GM21381 (cell line): ENCODE results near the gene MYO1E.
"Not testable (repeated sequence)": the region's sequence is repeated elsewhere in the genome, so short reads cannot be mapped to it uniquely, and the experiment has no call there.

Experiments
- ATAC-seq: cut with Tn5 transposase; IDR thresholded peaks from one replicate; pipeline ENCODE4 v1.9.1; 2021; ENCODE audit warnings: mild to moderate bottlenecking, moderate library complexity; ENCODE audit not compliant: unreplicated experiment

Gene MYO1E

DNA sequence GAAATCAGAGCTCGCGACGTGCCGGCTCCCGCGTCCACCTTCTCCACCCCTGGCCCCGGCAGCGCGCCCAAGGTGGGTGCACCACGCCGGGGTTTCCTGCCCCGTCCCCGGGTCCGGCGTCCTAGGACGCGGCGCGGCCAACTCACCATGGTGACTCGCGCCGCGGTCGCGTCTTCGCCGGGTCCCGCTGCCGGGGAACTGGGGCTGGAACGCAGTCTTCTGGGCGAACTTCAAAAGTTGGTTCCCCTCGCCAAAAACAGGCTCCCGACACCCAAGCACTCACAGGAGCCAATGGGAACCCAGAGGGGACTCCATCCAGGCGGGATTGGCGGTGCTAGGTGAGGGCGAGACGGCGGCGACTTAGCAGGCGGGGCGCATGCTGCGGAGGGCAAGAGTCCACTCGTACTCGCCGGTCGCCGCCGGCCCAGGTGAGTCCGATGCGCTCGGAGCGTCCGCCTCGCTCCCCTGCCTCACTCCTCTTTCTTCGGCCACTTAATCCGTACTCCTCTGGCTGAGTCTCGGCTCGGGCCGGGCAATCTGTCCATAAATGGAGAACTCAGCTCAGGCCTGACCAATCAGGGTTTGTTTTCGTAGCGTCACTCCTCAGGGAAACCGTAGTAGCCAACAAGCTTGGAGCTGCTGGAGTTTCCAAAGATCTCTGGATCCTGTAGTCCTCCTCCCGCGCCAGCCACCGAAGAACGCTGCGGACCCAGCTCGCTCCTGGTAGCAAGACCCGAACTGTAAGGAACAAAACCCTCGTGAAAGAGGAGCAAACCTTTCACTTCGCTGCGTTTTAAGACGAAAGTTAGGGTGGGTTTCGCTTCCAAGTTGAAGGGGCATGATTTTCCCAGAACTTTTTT lies at the start of gene MYO1E:
Gene MYO1E (minus strand): TSS at position 520 of the 860 bp plus-strand sequence. CDS start 371 bp downstream, at position 149.
- ATAC-seq, result peak; percentile 51

DNA sequence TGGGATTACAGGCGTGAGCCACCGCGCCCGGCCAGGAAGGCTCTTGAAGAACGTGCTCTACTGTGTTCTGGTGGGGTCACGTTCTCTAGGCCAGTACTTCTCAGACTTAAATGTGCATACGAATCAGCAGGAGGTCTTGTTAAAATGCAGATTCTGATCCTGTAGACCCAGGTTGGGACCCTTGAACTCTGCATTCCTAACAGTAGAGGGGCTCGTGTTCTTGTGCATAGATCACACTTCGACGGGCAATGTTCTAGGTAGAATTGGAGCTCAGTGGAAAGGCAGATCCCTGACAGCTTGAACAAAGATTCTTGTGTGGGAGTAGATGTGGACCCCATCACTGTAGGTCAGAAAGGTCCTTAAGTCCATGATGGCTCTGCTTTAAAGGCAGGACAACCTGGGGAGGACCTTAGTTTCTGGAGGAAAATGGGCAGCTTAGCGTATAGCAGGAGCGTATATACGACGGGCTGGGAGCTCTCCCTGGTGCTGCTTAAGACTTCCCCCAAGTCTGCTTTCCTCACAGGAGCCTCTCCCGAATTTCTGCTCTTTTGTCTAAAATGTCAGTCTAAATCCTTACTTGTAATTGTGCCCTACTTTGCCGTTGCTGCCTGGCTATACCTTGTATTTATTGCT lies 48.4 kb upstream of the MYO1E start:
- ATAC-seq, result no peak

DNA sequence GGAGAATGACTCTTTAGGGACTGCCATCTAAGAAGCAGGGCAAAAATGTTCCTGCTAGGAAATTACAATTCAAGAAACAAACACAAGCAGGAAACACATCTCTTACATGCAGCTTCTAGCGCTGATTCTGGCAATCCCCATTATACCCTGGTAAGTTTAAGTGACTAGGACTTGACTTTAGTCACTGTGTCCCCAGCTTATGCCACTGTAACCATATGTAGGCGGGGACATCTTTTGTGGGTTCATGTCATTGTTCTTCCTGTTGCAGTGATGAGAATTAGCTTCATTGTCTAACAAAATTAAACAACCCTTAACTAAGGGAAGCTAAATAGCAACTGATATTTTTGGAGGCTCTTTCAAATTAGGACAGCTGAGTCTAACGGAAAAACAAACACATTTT lies 47.4 kb upstream of the MYO1E start:
- no peak for ATAC-seq

DNA sequence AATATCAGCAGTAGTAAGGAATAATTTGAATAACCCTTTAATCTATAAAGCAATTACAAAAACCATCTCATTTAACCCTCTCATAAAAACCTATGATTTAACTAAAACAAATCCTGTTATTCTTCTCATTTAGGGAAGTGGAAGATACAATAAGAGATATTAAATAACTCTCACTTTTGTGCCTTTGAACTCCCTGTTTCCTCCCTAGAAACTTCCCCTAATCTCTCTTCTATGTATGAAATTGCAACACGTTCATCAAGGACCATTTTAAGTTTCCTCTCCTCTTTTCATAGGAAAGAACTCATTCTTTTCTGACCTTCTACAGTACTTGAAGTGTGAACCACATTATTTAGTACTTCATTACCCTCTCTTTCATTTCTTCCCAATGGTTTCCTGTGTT lies 46.5 kb upstream of the MYO1E start:
- no peak for ATAC-seq

DNA sequence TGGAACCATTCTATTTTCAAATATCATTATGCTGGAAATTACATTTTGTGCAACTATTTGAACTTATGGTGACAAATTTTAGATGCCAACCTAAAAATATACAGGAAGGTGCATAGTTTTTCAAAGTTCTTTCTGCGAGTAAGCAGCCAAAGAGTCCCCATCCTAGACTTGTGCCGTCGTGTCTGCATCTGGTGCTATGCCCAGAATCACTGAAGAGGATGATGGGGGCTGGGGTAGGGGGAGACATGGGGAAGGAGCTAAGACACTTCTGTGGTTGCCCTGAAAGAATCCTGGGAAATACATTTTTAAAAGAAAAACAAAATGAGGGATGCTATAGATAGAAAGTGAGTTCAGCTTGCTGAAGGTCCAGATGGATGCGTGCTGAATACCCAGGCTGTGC lies 44.1 kb upstream of the MYO1E start:
- no peak for ATAC-seq

DNA sequence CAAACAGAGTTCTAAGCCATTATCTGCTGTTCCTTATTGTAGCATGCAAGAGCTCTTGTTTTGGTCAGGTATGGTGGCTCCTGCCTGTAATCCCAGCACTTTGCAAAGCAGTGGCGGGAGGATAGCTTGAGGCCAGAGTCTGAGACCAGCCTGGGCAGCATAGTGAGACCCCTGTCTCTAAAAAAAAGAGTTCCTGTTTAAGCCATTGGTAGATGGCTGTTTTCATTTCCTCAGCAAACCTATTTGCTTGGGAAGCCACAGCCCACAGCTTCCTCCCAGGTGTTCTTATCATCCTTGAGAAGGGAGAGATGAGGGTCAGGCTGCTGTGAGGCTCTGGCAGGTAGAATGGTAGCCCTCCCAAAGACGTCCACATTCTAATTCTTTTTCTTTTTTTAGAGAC lies 40.9 kb upstream of the MYO1E start:
- no peak for ATAC-seq

DNA sequence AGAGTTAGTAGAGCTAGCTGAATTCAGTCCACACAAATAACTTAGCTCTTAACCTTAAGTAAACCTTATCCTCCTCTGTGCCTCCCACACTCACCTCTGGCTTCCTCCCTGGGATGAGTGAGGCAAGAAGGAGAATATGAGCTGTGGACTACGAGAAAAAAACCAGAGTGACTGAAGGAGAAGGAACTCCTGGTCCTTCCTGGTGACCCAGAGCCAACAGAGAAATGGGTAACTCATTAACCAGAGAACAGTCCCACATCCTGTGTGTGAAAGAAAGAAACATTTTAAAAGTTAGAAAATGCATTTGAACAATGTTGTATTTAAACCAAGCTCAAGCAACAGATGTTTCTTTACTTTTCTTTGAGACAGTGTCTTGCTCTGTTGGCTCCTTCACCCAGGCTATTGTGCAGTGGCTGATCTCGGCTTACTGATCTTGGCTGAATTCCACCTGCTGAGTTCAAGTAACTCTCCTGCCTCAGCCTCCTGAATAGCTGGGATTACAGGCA lies 37.8 kb upstream of the MYO1E start:
- ATAC-seq, result no peak

DNA sequence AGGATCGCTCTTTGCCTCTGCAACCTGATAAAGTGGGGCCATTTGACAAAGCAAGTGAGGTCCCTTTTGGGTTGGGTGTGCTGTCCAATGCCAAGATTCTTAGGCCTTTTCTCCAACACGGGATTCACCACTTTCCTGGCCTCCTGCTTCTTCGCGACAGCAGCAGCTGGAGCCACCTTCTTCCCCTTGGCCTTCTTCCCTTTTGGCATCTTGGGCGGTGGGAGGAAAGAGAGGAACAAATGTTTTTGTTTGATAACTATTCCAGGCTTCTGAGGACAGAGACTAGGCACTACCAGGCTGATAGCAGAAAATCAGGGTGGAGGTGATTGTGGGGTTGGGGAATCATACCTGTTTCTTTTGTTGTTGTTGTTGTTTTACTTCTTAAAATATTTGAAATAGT lies 35.3 kb upstream of the MYO1E start:
- no peak for ATAC-seq

DNA sequence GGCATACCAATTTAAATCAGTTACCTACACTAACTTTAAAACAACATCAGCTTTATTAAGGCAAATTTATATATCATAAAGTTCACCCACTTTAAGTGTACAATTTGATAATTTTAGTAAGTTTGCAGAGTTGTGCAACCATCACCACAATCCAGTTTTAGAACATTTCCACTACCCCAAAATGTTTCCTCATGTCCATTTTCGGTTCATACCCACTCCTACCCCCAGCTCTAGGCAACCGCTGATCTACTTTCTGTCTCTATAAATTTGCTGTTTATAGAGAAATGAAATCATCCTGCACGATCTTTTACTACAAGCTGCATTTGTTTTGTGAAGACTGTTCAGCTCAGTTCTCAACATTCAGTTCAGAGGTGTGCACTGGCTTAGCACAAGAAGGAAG lies 33.8 kb upstream of the MYO1E start:
- ATAC-seq, result peak; percentile 36

DNA sequence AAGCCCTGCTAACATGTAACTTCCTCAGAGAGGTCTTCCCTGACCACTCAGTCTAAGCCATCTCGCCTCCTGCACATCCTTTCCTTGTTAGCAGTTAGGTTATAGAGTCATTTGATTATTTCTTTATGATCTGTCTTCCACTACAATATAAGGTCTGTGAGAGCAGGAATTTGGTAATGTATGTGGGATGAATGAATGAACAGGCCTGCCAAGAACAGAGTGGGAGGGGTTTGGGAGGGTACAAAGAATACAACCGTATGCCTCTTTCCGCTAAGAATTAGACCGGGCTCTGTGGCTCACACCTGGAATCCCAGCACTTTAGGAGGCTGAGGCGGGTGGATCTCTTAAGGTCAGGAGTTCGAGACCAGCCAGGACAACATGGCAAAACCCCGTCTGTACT lies 32.4 kb upstream of the MYO1E start:
- no peak for ATAC-seq

DNA sequence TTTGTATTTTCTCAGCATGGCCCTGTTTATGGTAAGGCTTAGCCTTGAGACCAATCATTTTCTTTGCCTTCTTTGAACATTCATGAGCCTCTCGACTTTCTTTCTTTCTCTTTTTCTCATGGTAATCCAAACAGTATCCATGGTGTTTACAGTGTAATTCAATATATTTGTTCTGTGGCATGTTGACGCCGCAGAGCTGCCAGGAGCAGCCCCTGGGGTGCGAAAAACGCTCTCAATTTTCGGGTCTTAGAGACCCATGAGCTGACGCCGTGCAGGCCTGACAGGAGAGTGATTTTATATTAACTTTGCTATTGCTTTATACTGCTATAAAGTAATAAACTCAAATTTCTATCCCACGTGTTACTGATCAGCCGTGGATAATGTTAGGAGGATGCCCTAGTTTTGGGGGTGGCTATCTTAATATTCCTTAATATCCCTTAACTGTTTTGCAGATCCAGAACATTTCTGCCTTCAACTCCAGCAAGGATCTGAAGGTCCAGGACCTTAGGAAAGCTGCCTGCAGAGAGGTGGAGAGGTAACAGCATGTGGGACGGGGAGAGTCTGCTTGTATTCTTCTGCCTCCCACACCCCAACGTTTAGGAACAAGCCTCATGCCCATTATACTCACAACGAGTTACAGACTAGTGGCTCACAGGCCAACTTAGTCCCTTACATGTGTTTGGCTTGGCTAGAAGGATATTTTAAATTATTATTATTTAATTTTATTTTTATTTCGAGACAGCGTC lies 29.3 kb upstream of the MYO1E start:
- no peak for ATAC-seq

DNA sequence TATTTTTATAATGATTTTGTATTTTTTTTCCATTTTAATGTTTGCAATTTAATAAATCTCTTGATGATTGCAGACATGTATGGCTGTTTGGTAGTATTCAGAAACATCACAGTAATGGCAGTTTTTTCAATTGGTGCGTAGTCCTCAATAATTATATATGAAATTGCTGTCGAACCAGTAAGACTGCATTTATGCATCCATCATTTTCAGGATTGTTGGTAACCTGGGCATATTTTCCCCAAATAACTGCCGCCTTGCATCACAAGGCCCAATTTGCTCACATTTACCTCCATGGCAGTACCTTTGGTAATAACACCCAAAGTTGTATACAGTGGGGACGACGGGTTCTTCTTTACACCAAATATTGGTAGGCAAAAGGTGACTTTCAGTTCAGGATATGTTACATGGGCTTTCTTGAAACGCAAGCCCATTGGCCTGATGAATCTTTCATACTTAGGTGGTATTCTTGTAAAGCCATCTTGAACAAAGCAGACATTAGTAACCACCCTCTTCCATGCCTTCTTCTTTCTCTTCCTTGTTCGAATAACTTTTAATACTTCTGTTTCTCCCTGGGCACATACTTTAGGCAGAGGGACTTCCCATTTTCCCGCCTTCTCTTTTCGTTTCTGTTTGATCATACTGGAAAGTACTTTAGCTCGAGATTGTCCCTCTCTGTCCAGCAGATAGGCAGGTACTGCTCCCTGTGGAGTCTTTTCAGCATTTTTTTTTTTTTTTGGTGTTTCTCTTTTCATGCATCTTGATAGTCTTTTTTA lies 28.6 kb upstream of the MYO1E start:
- ATAC-seq, result not testable (repeated sequence)

DNA sequence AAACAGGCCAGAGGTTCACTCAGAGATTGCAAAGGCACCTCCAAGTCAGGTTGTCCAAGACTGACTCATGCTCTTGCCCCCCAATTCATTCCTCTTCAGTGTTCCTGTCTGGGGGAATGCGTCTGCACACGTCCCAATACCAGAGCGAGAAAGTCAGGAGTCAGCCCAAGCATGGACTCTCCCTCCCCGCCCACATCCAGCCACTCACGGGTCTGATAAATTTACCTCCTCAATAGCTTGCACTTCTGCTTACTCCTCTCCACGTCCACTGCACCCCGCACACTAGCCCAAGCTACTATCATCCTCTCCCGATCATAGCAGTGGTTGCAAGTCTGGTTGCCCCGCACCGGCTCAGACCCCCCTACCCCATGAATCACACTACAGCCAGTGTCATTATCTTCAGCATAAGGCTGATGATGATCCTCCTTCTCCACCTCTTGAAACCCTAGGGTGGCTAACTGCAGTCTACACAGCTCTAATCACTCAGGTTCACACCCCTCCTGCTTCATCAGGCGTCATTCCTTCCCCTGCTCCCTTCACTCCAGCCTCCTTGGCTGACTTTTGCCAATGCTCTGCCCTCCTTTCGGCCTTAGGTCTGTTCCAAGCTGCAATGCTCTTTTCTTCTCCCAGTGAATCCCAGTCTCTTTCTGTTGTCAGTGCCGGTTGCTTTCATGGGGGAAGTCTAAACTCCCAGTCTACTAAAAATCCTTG lies 27.6 kb upstream of the MYO1E start:
- peak; percentile 22 for ATAC-seq

DNA sequence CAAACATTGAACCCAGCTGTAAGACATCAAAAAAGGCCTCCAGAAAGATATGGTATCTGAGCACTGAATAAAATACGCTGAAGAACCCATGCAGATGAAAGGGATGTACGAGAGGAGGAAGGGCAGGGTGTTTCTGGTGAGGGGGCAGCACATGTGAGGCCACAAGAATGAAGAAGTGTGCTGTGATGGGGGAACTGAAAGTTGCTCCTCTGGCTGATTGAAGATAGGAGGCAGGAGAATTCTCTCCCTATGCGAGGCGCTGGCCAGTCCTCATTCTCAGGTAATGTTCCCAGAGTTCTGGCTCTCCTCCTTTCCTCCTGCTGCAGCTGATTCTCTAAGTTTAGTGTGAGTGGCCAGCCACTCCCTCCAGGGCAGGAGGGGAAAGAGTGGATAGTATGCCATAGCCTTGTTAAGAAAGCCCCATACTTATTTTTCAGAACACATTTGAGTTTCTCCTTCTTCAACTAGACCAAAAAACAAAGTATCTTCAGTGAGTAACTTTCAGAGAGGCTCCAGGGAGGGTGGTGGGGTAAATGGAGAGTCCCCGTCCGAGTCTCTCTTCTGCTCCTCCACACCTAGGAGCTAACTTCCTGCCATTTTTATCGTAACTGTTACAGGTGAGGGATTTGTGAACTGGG lies 26.9 kb upstream of the MYO1E start:
- peak; percentile 83 for ATAC-seq

DNA sequence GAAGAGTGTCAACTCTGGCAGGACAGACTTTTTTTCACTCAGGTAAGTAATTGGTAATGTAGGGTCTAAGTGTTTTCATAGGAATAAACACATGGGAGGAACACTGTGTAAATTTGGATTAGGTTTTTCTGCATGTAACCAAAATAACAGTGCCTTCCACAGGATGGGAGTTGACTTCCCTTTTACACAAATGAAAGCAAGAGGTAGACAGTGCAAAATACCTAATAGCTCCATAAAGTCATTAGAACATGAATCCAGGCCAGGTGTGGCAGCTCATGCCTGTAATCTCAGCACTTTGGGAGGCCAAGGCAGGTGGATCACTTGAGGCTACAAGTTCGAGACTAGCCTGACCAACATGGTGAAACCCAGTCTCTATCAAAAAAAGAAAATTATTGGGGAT lies 25.5 kb upstream of the MYO1E start:
- ATAC-seq, result no peak

DNA sequence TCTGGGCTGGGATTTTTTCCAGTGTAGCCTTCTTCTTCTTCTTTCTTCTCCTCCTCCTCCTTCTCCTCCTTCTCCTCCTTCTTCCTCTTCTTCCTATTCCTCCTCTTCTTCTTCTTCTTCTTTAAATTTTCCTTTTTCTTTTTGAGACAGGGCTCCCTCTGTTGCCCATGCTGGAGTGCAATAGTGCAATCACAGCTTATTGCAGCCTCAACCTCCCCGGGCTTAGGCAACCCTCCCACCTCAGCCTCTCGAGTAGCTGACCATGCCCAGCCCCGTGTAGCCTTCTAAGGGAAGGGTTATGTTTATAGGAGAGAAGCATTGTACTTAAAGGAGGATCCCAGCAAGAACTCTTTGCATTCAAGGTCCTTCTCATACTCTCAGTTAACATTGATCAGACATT lies 24.0 kb upstream of the MYO1E start:
- no peak for ATAC-seq

DNA sequence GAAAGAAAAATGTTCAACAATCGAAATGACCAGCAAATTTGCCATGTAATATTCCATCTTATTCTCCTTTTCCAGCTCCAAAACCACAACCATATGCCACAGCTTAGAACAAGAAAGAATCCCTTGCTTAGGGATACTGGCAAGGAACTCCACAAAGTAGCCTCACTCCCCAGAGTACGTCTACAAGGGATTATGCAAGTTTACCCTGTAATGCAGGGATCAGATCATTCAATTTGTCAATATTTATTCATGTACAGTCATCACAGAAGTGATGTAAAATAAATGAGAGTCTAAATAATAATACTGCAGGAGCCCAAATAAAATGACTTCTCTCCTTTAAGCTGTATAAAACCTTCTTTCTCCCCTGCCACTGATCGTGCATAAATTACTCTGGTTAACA lies 23.5 kb upstream of the MYO1E start:
- ATAC-seq, result no peak

DNA sequence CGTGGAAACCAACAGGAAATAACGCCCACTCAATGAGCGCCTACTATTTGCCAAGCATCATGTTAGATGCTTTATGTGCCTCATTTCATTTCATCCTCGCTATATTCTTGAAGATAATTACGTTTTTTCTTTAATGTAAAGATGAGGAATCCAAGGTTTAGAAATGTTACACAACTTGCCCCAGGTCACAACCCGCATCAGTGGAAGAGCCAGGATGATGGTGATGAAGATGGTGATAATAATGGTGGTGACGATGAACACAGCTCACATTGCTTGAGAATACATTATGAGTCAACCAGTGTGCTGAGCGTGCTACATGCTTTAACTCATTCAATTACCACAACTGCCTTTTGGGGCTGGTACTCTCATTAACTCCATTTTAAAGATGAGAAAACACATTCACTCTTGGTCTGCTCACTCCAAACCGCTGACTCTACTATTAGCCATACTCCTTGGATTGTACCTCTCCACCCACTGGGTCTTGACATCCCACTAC lies 21.5 kb upstream of the MYO1E start:
- no peak for ATAC-seq

DNA sequence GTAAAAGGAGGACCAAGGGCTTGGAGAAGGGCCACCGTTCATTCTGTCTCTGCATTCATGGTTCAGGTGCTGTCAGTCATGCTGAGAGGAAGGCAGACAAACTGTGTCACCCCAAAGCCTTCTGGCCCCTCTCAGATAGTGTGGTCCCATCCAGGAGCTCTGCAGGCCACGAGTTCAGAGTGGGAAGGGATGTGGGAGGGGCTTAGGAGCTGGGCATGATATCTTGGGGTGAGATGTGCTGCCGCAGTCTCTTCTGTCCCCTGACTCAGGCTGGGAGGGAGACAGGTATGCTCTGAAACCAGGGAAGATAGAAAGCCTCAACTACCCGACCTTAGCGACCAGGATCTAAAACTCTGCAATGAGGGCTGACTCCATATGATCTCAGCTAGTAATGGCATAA lies 19.6 kb upstream of the MYO1E start:
- no peak for ATAC-seq

DNA sequence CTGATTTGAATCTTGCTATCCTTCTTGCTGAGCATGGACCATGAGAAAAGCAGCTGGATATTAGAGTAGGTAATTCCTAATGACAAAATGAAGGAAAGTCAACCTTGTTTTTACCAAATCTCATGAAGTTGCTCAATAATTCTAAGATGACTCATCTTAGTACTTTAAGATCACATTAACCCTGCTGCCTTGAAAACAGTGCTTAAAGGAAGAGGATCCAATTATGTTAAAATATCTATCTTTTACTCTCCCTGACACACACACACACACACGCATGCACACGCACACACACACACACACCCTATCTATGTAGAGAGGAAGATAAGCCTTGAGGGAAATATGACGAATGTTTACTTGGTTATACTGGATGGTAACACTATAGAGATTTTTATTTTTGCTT lies 16.0 kb upstream of the MYO1E start:
- ATAC-seq, result no peak
